H1 (cell line): Measurements from ENCODE around the gene SEC14L6. TPM values are rescaled to one million over a fixed set of nuclear protein-coding genes. Genes with fewer than 3 reads are reported as not detected.

Experiments
- CTCF ChIA-PET: fragments of 300-600 bp; sonication (Branson Sonifier 250); formaldehyde crosslinking; loops from one replicate; lab custom pipeline; 2021; ENCODE audit not compliant: partially characterized antibody; lab: Charles Lee
- POLR2A ChIA-PET: fragments of 300-600 bp; sonication (Branson Sonifier 250); formaldehyde crosslinking; loops from one replicate; lab custom pipeline; 2021; ENCODE audit warnings: inconsistent platforms; ENCODE audit not compliant: partially characterized antibody; lab: Charles Lee
- DNase-seq, 2 experiments: peaks; one replicate each; pipeline versions ENCODE4 v3.0.0 to v3.0.0-alpha.2; 2010 to 2022; ENCODE audit warnings: low spot score in 2 of 2, low read depth in 1 of 2, mixed read lengths in 1 of 2
- FAIRE-seq: peaks from 2 replicates; lab custom pipeline; 2011; peaks lifted over from hg19 to GRCh38; lab: Jason Lieb, UNC
- H2AFZ ChIP-seq: 2 replicates; pipeline ENCODE4 v1.8.1; 2012; ENCODE audit warnings: low read length, inconsistent platforms
- H2AK5ac ChIP-seq: 2 replicates; pipeline ENCODE4 v1.6.1; 2013; ENCODE audit warnings: low read depth, low read length
- H2BK120ac ChIP-seq: replicated peaks from 2 replicates; pipeline ENCODE3; 2013; ENCODE audit warnings: low read depth, low read length, inconsistent platforms
- H2BK12ac ChIP-seq: 2 replicates; pipeline ENCODE4 v1.6.1; 2013; ENCODE audit warnings: low read depth, low read length
- H2BK15ac ChIP-seq: 2 replicates; pipeline ENCODE4 v1.6.1; 2013; ENCODE audit warnings: low read length
- H2BK20ac ChIP-seq: 2 replicates; pipeline ENCODE4 v1.6.1; 2013; ENCODE audit warnings: low read length
- H2BK5ac ChIP-seq: 2 replicates; pipeline ENCODE4 v1.6.1; 2013; ENCODE audit warnings: low read depth, low read length
- H3K14ac ChIP-seq: 2 replicates; pipeline ENCODE4 v1.6.1; 2013; ENCODE audit warnings: inconsistent platforms; ENCODE audit not compliant: insufficient read length
- H3K18ac ChIP-seq: 2 replicates; pipeline ENCODE4 v1.6.1; 2013; ENCODE audit warnings: low read length; ENCODE audit errors: extremely low read depth
- H3K23ac ChIP-seq: 2 replicates; pipeline ENCODE4 v1.6.1; 2013; ENCODE audit warnings: inconsistent platforms; ENCODE audit not compliant: insufficient read length
- H3K23me2 ChIP-seq: 2 replicates; pipeline ENCODE4 v1.6.1; 2013; ENCODE audit warnings: low read depth, low read length
- H3K27ac ChIP-seq: 2 replicates; pipeline ENCODE4 v1.6.1; 2011; ENCODE audit warnings: low read depth, low read length, inconsistent platforms
- H3K27me3 ChIP-seq, 4 experiments: replicated peaks in 1 of 4; 1 replicate in 1 of 4; 2 replicates in 3 of 4; pipeline versions ENCODE4 v1.6.1 to v1.8.1; 2011 to 2013; ENCODE audit warnings: low read length in 3 of 4, mild to moderate bottlenecking in 3 of 4, inconsistent platforms in 2 of 4, mixed read lengths in 2 of 4, moderate library complexity in 1 of 4; ENCODE audit not compliant: control insufficient read depth in 3 of 4, insufficient read depth in 3 of 4; ENCODE audit errors: extremely low read depth in 1 of 4
- H3K36me3 ChIP-seq, 4 experiments: 2 replicates each; pipeline versions ENCODE4 v1.6.1 to v1.8.1; 2011 to 2013; ENCODE audit warnings: mild to moderate bottlenecking in 4 of 4, low read length in 3 of 4, moderate library complexity in 2 of 4, control low read depth in 1 of 4, inconsistent platforms in 1 of 4; ENCODE audit not compliant: insufficient read depth in 4 of 4, control insufficient read depth in 2 of 4
- H3K4ac ChIP-seq: replicated peaks from 2 replicates; pipeline ENCODE3; 2013; ENCODE audit warnings: low read length, low read depth, mixed read lengths, inconsistent platforms; ENCODE audit not compliant: insufficient read length
- H3K4me1 ChIP-seq, 4 experiments: replicated peaks in 1 of 4; 1 replicate in 1 of 4; 2 replicates in 3 of 4; pipeline versions ENCODE4 v1.6.1 to v1.8.1; 2011 to 2013; ENCODE audit warnings: low read length in 3 of 4, inconsistent platforms in 2 of 4, mixed read lengths in 1 of 4; ENCODE audit not compliant: insufficient read depth in 4 of 4, control insufficient read depth in 3 of 4
- H3K4me2 ChIP-seq, 2 experiments: 2 replicates each; pipeline versions ENCODE4 v1.6.1 to v1.8.1; 2011 to 2013; ENCODE audit warnings: low read depth in 2 of 2, low read length in 2 of 2, control low read depth in 1 of 2, inconsistent platforms in 1 of 2, mild to moderate bottlenecking in 1 of 2; ENCODE audit not compliant: insufficient read depth in 1 of 2
- H3K4me3 ChIP-seq, 4 experiments: fragments of 200-600, 300-600 bp in 1 of 4; sonication (generic), shearing (Covaris generic), sonication (Bioruptor Twin) in 1 of 4; 2 replicates each; pipeline versions ENCODE4 v1.5.1 to v1.8.1; 2011 to 2016; ENCODE audit warnings: low read length in 4 of 4, low read depth in 3 of 4, control low read depth in 2 of 4, inconsistent platforms in 2 of 4, mild to moderate bottlenecking in 2 of 4, mixed read lengths in 1 of 4, moderate library complexity in 1 of 4; ENCODE audit not compliant: insufficient read depth in 2 of 4; ENCODE audit errors: extremely low read depth in 1 of 4
- H3K56ac ChIP-seq: replicated peaks from 2 replicates; pipeline ENCODE3; 2013; ENCODE audit warnings: low read depth, mild to moderate bottlenecking, mixed read lengths, low read length, inconsistent platforms; ENCODE audit not compliant: insufficient read length
- H3K79me1 ChIP-seq: 2 replicates; pipeline ENCODE4 v1.6.1; 2013; ENCODE audit warnings: low read depth, low read length, control low read depth
- H3K79me2 ChIP-seq, 2 experiments: 2 replicates each; pipeline versions ENCODE4 v1.6.1 to v1.8.1; 2012 to 2013; ENCODE audit warnings: low read length in 2 of 2, mild to moderate bottlenecking in 2 of 2, inconsistent platforms in 1 of 2; ENCODE audit not compliant: insufficient read depth in 2 of 2, control insufficient read depth in 1 of 2
- H3K9ac ChIP-seq, 4 experiments: replicated peaks in 1 of 4; 1 replicate in 1 of 4; 2 replicates in 3 of 4; pipeline versions ENCODE4 v1.6.1 to v1.8.1; 2011 to 2013; ENCODE audit warnings: low read depth in 3 of 4, low read length in 3 of 4, control low read depth in 2 of 4, mild to moderate bottlenecking in 2 of 4, moderate library complexity in 2 of 4, inconsistent platforms in 1 of 4; ENCODE audit errors: extremely low read depth in 1 of 4
- H3K9me3 ChIP-seq, 2 experiments: 2 replicates each; pipeline versions ENCODE4 v1.6.1 to v1.8.1; 2012 to 2013; ENCODE audit warnings: mild to moderate bottlenecking in 2 of 2, moderate library complexity in 2 of 2, control low read depth in 1 of 2, inconsistent platforms in 1 of 2, low read depth in 1 of 2, low read length in 1 of 2, mixed read lengths in 1 of 2; ENCODE audit not compliant: insufficient read depth in 2 of 2
- H4K20me1 ChIP-seq, 2 experiments: replicated peaks in 1 of 2; 2 replicates each; pipeline versions ENCODE3 to v1.8.1; 2011 to 2013; ENCODE audit warnings: inconsistent platforms in 2 of 2, low read length in 2 of 2, mild to moderate bottlenecking in 1 of 2; ENCODE audit not compliant: insufficient read depth in 2 of 2, control insufficient read depth in 1 of 2
- H4K5ac ChIP-seq: 2 replicates; pipeline ENCODE4 v1.6.1; 2013; ENCODE audit warnings: low read length, low read depth, mixed read lengths, inconsistent platforms; ENCODE audit not compliant: insufficient read length
- H4K8ac ChIP-seq: 2 replicates; pipeline ENCODE4 v1.8.0; 2013; ENCODE audit warnings: mild to moderate bottlenecking, moderate library complexity, low read length, inconsistent platforms; ENCODE audit not compliant: insufficient read depth; ENCODE audit errors: extremely low read depth
- H4K91ac ChIP-seq: replicated peaks from 2 replicates; pipeline ENCODE3; 2013; ENCODE audit warnings: low read length, mixed read lengths, inconsistent platforms; ENCODE audit not compliant: insufficient read length
- ASH2L ChIP-seq: fragments of 200-600, 300-600 bp; sonication (generic); IDR thresholded peaks from one replicate; pipeline ENCODE4 v1.7.1; 2017; ENCODE audit warnings: low read length
- BACH1 ChIP-seq: IDR thresholded peaks from 2 replicates; pipeline ENCODE4 v1.6.1; 2012; ENCODE audit warnings: low read length, improper control_type of control experiment
- KDM1A ChIP-seq: fragments of 200-600, 300-600 bp; sonication (generic); IDR thresholded peaks from 2 replicates; pipeline ENCODE4 v1.7.1; 2016; ENCODE audit warnings: mild to moderate bottlenecking, low read length, borderline replicate concordance
- POLR2A ChIP-seq, 2 experiments: IDR thresholded peaks; 1 replicate in 1 of 2; 2 replicates in 1 of 2; pipeline ENCODE4 v1.6.1; 2011; ENCODE audit warnings: low read depth in 2 of 2, low read length in 2 of 2, mild to moderate bottlenecking in 2 of 2; ENCODE audit errors: control extremely low read depth in 1 of 2
- RFX5 ChIP-seq: IDR thresholded peaks from 2 replicates; pipeline ENCODE4 v1.6.1; 2011; ENCODE audit warnings: low read depth, low read length, improper control_type of control experiment, borderline replicate concordance
- SAP30 ChIP-seq: fragments of 300-600 bp; sonication (generic); IDR thresholded peaks from 2 replicates; pipeline ENCODE4 v1.7.1; 2012; ENCODE audit warnings: low read length, moderate library complexity, mild to moderate bottlenecking, inconsistent platforms; ENCODE audit not compliant: insufficient read depth, insufficient replicate concordance
- SRF ChIP-seq: IDR thresholded peaks from 2 replicates; pipeline ENCODE4 v1.6.1; 2011; ENCODE audit warnings: mild to moderate bottlenecking, low read depth, low read length, moderate library complexity
- TCF12 ChIP-seq: IDR thresholded peaks from 2 replicates; pipeline ENCODE4 v1.6.1; 2011; ENCODE audit warnings: low read depth, mild to moderate bottlenecking, low read length
- WGBS, 2 experiments: shearing (Covaris generic) in 1 of 2; methylation state at CpG; one replicate each; pipeline versions ENCODE4 v1.1.6 to v1.1.7; 2013 to 2015; ENCODE audit warnings: low lambda C conversion rate in 2 of 2, mixed read lengths in 2 of 2, inconsistent platforms in 1 of 2, low coverage in 1 of 2, missing lambda C conversion rate in 1 of 2; ENCODE audit not compliant: insufficient replicate concordance in 2 of 2, insufficient coverage in 1 of 2, insufficient read length in 1 of 2; ENCODE audit errors: extremely low coverage in 1 of 2, missing lambda C conversion rate in 1 of 2; 5-methylcytosine and 5-hydroxymethylcytosine counted together
- polyA plus RNA-seq, 7 experiments: library from polyadenylated mRNA; depleted of rRNA in 3 of 7; stranded (reverse) in 5 of 7; unstranded in 2 of 7; fragments of >200 nt in 5 of 7; fragments of 200-250 nt in 2 of 7; gene quantifications; 1 replicate in 5 of 7; 2 replicates in 1 of 7; 4 replicates in 1 of 7; pipeline versions ENCODE4 v1.2.1 to v1.2.3, GENCODE V29; 2011 to 2013; ENCODE audit warnings: missing spikeins in 2 of 7, mixed read lengths in 2 of 7
- total RNA-seq: library from RNA; stranded (reverse); fragmentation: NEBNext Ultra II Directional; extraction: Animal tissue kit (Norgen Biotek cat#: 25700); gene quantifications from 2 replicates; pipeline ENCODE4 v1.2.1, GENCODE V29; 2021
- TF ChIP-seq, protein P1 (sequence below): IDR thresholded peaks from 2 replicates; pipeline ENCODE4 v1.6.1; 2011; ENCODE audit warnings: low read depth, mild to moderate bottlenecking, low read length; ENCODE audit not compliant: insufficient read depth
- TF ChIP-seq, protein P2 (sequence below), 3 experiments: IDR thresholded peaks; 1 replicate in 2 of 3; 2 replicates in 1 of 3; pipeline versions ENCODE4 v1.5.1 to v1.6.1; 2011; ENCODE audit warnings: low read length in 3 of 3, mild to moderate bottlenecking in 3 of 3, inconsistent platforms in 2 of 3, low read depth in 1 of 3, moderate library complexity in 1 of 3; ENCODE audit not compliant: insufficient read depth in 1 of 3; ENCODE audit errors: control extremely low read depth in 1 of 3

The SEC14L6 gene
- total and polyA plus RNA-seq, 2 of the 8 experiments (the other 6 are each of a cell fraction or from before 2014, with no cell fraction given) = 0.63 to 2.1 TPM

- ChIA-PET CTCF (interaction anchor here (0.9 kb wide), 1 partner anchor 9 kb away, joined by 3 read pairs; no protein-coding TSS in a partner anchor), POLR2A (interaction anchor here (1.4 to 1.5 kb wide), 2 partner anchors 10 to 29 kb away, joined by 4 to 5 read pairs; no protein-coding TSS in a partner anchor)
- Histone ChIP-seq H3K4me1 (no peaks in the 10 kb centered on the region; a peak in 1 of 7 replicates), H4K5ac (no peak overlapping the region), H3K9me3 (no peaks in the 10 kb centered on the region), H4K8ac (no peak overlapping the region; the same call in 1 of the 2 replicates), H2BK12ac (no peak overlapping the region), H2BK15ac (no peak overlapping the region), H3K27me3 (no peaks in the 10 kb centered on the region), H3K14ac (no peak overlapping the region), H3K27ac (no peak overlapping the region), H3K18ac (no peak overlapping the region), H3K4me2 (no peak overlapping the region), H3K36me3 (no peaks in the 10 kb centered on the region), H2AFZ (no peak overlapping the region), H3K79me1 (no peaks in the 10 kb centered on the region), H4K20me1 (no peaks in the 10 kb centered on the region), H2AK5ac (no peak overlapping the region), H2BK5ac (no peak overlapping the region), H2BK20ac (no peak overlapping the region), H4K91ac (no peak overlapping the region), H3K23me2 (no peaks in the 10 kb centered on the region), H2BK120ac (no peak overlapping the region), H3K56ac (no peak overlapping the region), H3K4me3 (no peak overlapping the region), H3K79me2 (no peaks in the 10 kb centered on the region), H3K9ac (no peak overlapping the region), H3K23ac (no peak overlapping the region), H3K4ac (no peak overlapping the region)
- FAIRE-seq (no peak), DNase-seq (no peak)
- WGBS, 2 experiments = 92% methylated on average over 12 of the region's 14 CpGs; no CpG with 5 or more reads in 1 of the 2 experiments
- TF ChIP-seq KDM1A = no peak
- no peak for TF ChIP-seq BACH1
- TF ChIP-seq POLR2A (IDR thresholded peaks at IDR 0.05; ENCODE audit: control extremely low read depth in 1 of 2, low read depth in 2 of 2, low read length in 2 of 2) = no peak
- TF ChIP-seq ASH2L = no peak
- TF ChIP-seq SRF = no peak
- TF ChIP-seq, protein P1, sequence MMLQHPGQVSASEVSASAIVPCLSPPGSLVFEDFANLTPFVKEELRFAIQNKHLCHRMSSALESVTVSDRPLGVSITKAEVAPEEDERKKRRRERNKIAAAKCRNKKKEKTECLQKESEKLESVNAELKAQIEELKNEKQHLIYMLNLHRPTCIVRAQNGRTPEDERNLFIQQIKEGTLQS = no peak
- TF ChIP-seq, protein P2, sequence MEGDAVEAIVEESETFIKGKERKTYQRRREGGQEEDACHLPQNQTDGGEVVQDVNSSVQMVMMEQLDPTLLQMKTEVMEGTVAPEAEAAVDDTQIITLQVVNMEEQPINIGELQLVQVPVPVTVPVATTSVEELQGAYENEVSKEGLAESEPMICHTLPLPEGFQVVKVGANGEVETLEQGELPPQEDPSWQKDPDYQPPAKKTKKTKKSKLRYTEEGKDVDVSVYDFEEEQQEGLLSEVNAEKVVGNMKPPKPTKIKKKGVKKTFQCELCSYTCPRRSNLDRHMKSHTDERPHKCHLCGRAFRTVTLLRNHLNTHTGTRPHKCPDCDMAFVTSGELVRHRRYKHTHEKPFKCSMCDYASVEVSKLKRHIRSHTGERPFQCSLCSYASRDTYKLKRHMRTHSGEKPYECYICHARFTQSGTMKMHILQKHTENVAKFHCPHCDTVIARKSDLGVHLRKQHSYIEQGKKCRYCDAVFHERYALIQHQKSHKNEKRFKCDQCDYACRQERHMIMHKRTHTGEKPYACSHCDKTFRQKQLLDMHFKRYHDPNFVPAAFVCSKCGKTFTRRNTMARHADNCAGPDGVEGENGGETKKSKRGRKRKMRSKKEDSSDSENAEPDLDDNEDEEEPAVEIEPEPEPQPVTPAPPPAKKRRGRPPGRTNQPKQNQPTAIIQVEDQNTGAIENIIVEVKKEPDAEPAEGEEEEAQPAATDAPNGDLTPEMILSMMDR (IDR thresholded peaks at IDR 0.05; ENCODE audit: control extremely low read depth in 1 of 3, insufficient read depth in 1 of 3, low read depth in 1 of 3, low read length in 3 of 3) = no peak
- no peak for TF ChIP-seq RFX5
- no peak for TF ChIP-seq TCF12
- TF ChIP-seq SAP30 = no peak
These were observed 51.3 kb downstream of the SEC14L6 start for GRCh38 chr22:30495041-30495784.
